Hematopoietic multipotent progenitor cell treated with erythropoietin and hydrocortisone succinate and interleukin-3 and kit ligand, for 6 days (in vitro differentiated cells): ENCODE results near the gene MKNK1.
A peak's percentile ranks its signal among the peaks of the same experiment; 100 is the strongest.

Experiments used
- DNase-seq: peaks from one replicate; pipeline ENCODE4 v3.0.0-alpha.2; 2015

The MKNK1 gene

GRCh38 chr1:46618754-46619415, 14.8 kb upstream of the MKNK1 start:
- no peak for DNase-seq

- DNase-seq = no peak
These were observed 13.8 kb upstream of the MKNK1 start for GRCh38 chr1:46617833-46618232.

- DNase-seq = no peak
These were observed 13.2 kb upstream of the MKNK1 start for GRCh38 chr1:46617108-46617800.

- peak; percentile 73 for DNase-seq
These were observed 12.4 kb upstream of the MKNK1 start, which contains the start of gene MOB3C for GRCh38 chr1:46616277-46617107. Gene MOB3C (minus strand): TSS chr1:46616811. CDS start chr1:46613321, 3,490 bp downstream.

- no peak for DNase-seq
These were observed 11.7 kb upstream of the MKNK1 start for GRCh38 chr1:46615735-46616134.

- no peak for DNase-seq
These were observed 11.0 kb upstream of the MKNK1 start for GRCh38 chr1:46615088-46615487.

- no peak for DNase-seq
These were observed 10.5 kb upstream of the MKNK1 start for GRCh38 chr1:46614604-46614984.

GRCh38 chr1:46613661-46614603, 9.9 kb upstream of the MKNK1 start:
- DNase-seq = peak; percentile 91

- no peak for DNase-seq
These were observed 9.0 kb upstream of the MKNK1 start for GRCh38 chr1:46612937-46613660.

GRCh38 chr1:46611691-46612221, 7.7 kb upstream of the MKNK1 start:
- DNase-seq = peak; percentile 94

GRCh38 chr1:46607345-46608130, 3.5 kb upstream of the MKNK1 start:
- DNase-seq = no peak

GRCh38 chr1:46606255-46606965, 2.3 kb upstream of the MKNK1 start:
- no peak for DNase-seq

GRCh38 chr1:46605232-46605631, 1.2 kb upstream of the MKNK1 start:
- DNase-seq = peak; percentile 37

GRCh38 chr1:46603481-46603857, 599 bp downstream of the MKNK1 start:
- DNase-seq = no peak

GRCh38 chr1:46601257-46602007, 2.6 kb downstream of the MKNK1 start:
- no peak for DNase-seq

GRCh38 chr1:46599059-46599970, 4.8 kb downstream of the MKNK1 start:
- peak; percentile 52 for DNase-seq

GRCh38 chr1:46596846-46597245, 7.2 kb downstream of the MKNK1 start:
- DNase-seq = no peak

GRCh38 chr1:46596036-46596435, 8.0 kb downstream of the MKNK1 start:
- no peak for DNase-seq
